ENCODE data around the gene CHPF. TPM values are rescaled to one million over a fixed set of nuclear protein-coding genes. Genes with fewer than 3 reads are reported as not detected.

CHPF gene
- total and polyA plus RNA-seq, 2 donors (not counting 3 experiments of a cell fraction or from before 2014, with no cell fraction given): 0.24 to 0.32 TPM

- no peak overlapping the region for H2AFZ ChIP-seq (ENCODE audit: low read depth, low read length)
- no peaks in the 10 kb centered on the region for H3K4me1 ChIP-seq (ENCODE audit: control insufficient read depth, extremely low read depth, insufficient read depth, low read length)
- peaks cover 23 to 29% of the 10 kb centered on the region in 2 experiments for H3K27me3 ChIP-seq (ENCODE audit: control insufficient read depth in 2 of 2, insufficient read depth in 2 of 2, low read length in 2 of 2)
- dilution Hi-C loops (cut with MboI; ENCODE audit: extremely low pct_ligation_motif_present, low sequenced_read_pairs): no loop called here
- POLR2A ChIA-PET: no interaction called here
- CTCF ChIA-PET: interaction anchor here (1.1 to 12.6 kb wide), 5 partner anchors 40 to 474 kb away, joined by 3 to 731 read pairs (median 181); partner anchors contain the start of gene GMPPA
- H3K27ac ChIP-seq (ENCODE audit: insufficient read depth, low read depth, low read length): no peak overlapping the region
- H3K4me3 ChIP-seq (replicated peaks in 1 of 3; ENCODE audit: insufficient read depth in 1 of 3, low read depth in 1 of 3, low read length in 3 of 3): no peak overlapping the region
- no peak for FAIRE-seq
- no peaks in the 10 kb centered on the region for H4K20me1 ChIP-seq (replicated peaks; ENCODE audit: control insufficient read depth, extremely low read depth, insufficient read depth, low read length)
- intact Hi-C loops (cut with micrococcal nuclease): no loop called here
- no peak overlapping the region for H3K4me2 ChIP-seq (ENCODE audit: insufficient read depth, low read length)
- H3K9me1 ChIP-seq (replicated peaks; ENCODE audit: control insufficient read depth, extremely low read depth, insufficient read depth, low read length): no peaks in the 10 kb centered on the region
- no peak for DNase-seq (ENCODE audit: low read depth, low spot score)
- BruUV-seq (replicated peaks): no TSS peak
- H3K9me3 ChIP-seq (replicated peaks; ENCODE audit: control insufficient read depth, insufficient read depth, low read length): no peaks in the 10 kb centered on the region
- no peaks in the 10 kb centered on the region for H3K36me3 ChIP-seq (ENCODE audit: control insufficient read depth in 2 of 2, extremely low read depth in 1 of 2, insufficient read depth in 2 of 2, low read length in 2 of 2)
- H3K79me2 ChIP-seq (ENCODE audit: control insufficient read depth, insufficient read depth, low read length): no peaks in the 10 kb centered on the region
- H3K9ac ChIP-seq (replicated peaks; ENCODE audit: extremely low read depth, insufficient read depth, low read length): no peak overlapping the region
- TF ChIP-seq GATA2 (IDR thresholded peaks at IDR 0.05; ENCODE audit: insufficient read depth, insufficient read length, low read depth, low read length) (no peak), EZH2 (IDR thresholded peaks at IDR 0.05; ENCODE audit: borderline replicate concordance, low read depth, low read length, severe bottlenecking) (no peak), CTCF (IDR thresholded peaks at IDR 0.05; ENCODE audit: extremely low read depth in 1 of 2, insufficient read depth in 1 of 2, low read depth in 1 of 2, low read length in 2 of 2) (no peak), POLR2A (IDR thresholded peaks at IDR 0.05; ENCODE audit: low read depth, low read length) (no peak), FOS (IDR thresholded peaks at IDR 0.05; ENCODE audit: borderline replicate concordance, insufficient read depth, low read length) (no peak), JUN (IDR thresholded peaks at IDR 0.05; ENCODE audit: borderline replicate concordance, insufficient read depth, insufficient read length, low read depth) (no peak), MYC (IDR thresholded peaks at IDR 0.05; ENCODE audit: low read depth, low read length) (no peak), MAX (IDR thresholded peaks at IDR 0.05; ENCODE audit: insufficient read depth, insufficient read length) (no peak), POLR2AphosphoS5 (IDR thresholded peaks at IDR 0.05; ENCODE audit: insufficient read depth, low read depth, low read length) (no peak)
Measured at GRCh38 chr2:219531639-219532377, 11.8 kb downstream of the CHPF start.
